Mesenchymal stem cell (in vitro differentiated cells and primary cell): ENCODE data around the gene PIP5K1B.

ENCODE experiments used
- DNase-seq: peaks from one replicate; pipeline ENCODE4 v3.0.0-alpha.2; 2013
- H2AFZ ChIP-seq: one replicate; pipeline ENCODE4 v1.6.1; 2013; ENCODE audit warnings: low read depth, mild to moderate bottlenecking, control low read depth, inconsistent platforms, low read length, moderate library complexity
- H2AK5ac ChIP-seq: 2 replicates; pipeline ENCODE4 v1.6.1; 2013; ENCODE audit warnings: low read length, moderate library complexity, mild to moderate bottlenecking, inconsistent platforms; ENCODE audit not compliant: severe bottlenecking
- H2BK120ac ChIP-seq: one replicate; pipeline ENCODE4 v1.6.1; 2013; ENCODE audit warnings: low read depth, mild to moderate bottlenecking, inconsistent platforms, low read length, moderate library complexity
- H2BK12ac ChIP-seq, 2 experiments: one replicate each; pipeline ENCODE4 v1.6.1; 2013; ENCODE audit warnings: inconsistent platforms in 2 of 2, low read length in 2 of 2, mild to moderate bottlenecking in 2 of 2, moderate library complexity in 2 of 2, control low read depth in 1 of 2
- H2BK15ac ChIP-seq: one replicate; pipeline ENCODE4 v1.6.1; 2013; ENCODE audit warnings: mild to moderate bottlenecking, low read depth, inconsistent platforms; ENCODE audit not compliant: poor library complexity, severe bottlenecking
- H2BK5ac ChIP-seq: 2 replicates; pipeline ENCODE4 v1.6.1; 2013; ENCODE audit warnings: low read depth, mild to moderate bottlenecking, low read length, control low read depth, inconsistent platforms; ENCODE audit not compliant: poor library complexity, severe bottlenecking
- H3K14ac ChIP-seq, 2 experiments: one replicate each; pipeline ENCODE4 v1.6.1; 2013; ENCODE audit warnings: inconsistent platforms in 2 of 2, low read length in 2 of 2, control low read depth in 1 of 2, mild to moderate bottlenecking in 1 of 2, moderate library complexity in 1 of 2
- H3K18ac ChIP-seq, 2 experiments: one replicate each; pipeline ENCODE4 v1.6.1; 2013; ENCODE audit warnings: inconsistent platforms in 2 of 2, low read length in 2 of 2, control low read depth in 1 of 2, low read depth in 1 of 2, mild to moderate bottlenecking in 1 of 2
- H3K23ac ChIP-seq, 2 experiments: one replicate each; pipeline ENCODE4 v1.6.1; 2013; ENCODE audit warnings: inconsistent platforms in 2 of 2, low read length in 2 of 2, mild to moderate bottlenecking in 2 of 2, moderate library complexity in 2 of 2, control low read depth in 1 of 2
- H3K27ac ChIP-seq: 2 replicates; pipeline ENCODE4 v1.5.1; 2013; ENCODE audit warnings: mild to moderate bottlenecking, moderate library complexity, low read length, control low read depth, inconsistent platforms; ENCODE audit not compliant: poor library complexity, severe bottlenecking
- H3K27me3 ChIP-seq, 2 experiments: 2 replicates each; pipeline versions ENCODE4 v1.6.1 to v1.7.0; 2013; ENCODE audit warnings: low read length in 2 of 2, mild to moderate bottlenecking in 2 of 2, moderate library complexity in 2 of 2, control low read depth in 1 of 2, inconsistent platforms in 1 of 2; ENCODE audit not compliant: control insufficient read depth in 1 of 2, insufficient read depth in 1 of 2
- H3K36me3 ChIP-seq, 2 experiments: 2 replicates each; pipeline versions ENCODE4 v1.6.1 to v1.7.0; 2013; ENCODE audit warnings: low read length in 2 of 2, control low read depth in 1 of 2, inconsistent platforms in 1 of 2, low read depth in 1 of 2, mild to moderate bottlenecking in 1 of 2; ENCODE audit not compliant: insufficient read depth in 2 of 2, control insufficient read depth in 1 of 2
- H3K4ac ChIP-seq, 2 experiments: one replicate each; pipeline ENCODE4 v1.6.1; 2013; ENCODE audit warnings: inconsistent platforms in 2 of 2, low read length in 2 of 2, mild to moderate bottlenecking in 2 of 2, moderate library complexity in 2 of 2, control low read depth in 1 of 2, low read depth in 1 of 2
- H3K4me1 ChIP-seq: 2 replicates; pipeline ENCODE4 v1.6.1; 2013; ENCODE audit warnings: low read depth, low read length, control low read depth; ENCODE audit not compliant: control insufficient read depth, insufficient read depth
- H3K4me2 ChIP-seq: 2 replicates; pipeline ENCODE4 v1.6.1; 2013; ENCODE audit warnings: low read length, mild to moderate bottlenecking, inconsistent platforms; ENCODE audit not compliant: poor library complexity, severe bottlenecking
- H3K4me3 ChIP-seq, 2 experiments: 2 replicates each; pipeline versions ENCODE4 v1.5.1 to v1.7.0; 2013; ENCODE audit warnings: low read length in 2 of 2, mild to moderate bottlenecking in 2 of 2, control low read depth in 1 of 2, low read depth in 1 of 2; ENCODE audit not compliant: insufficient read depth in 1 of 2
- H3K79me1 ChIP-seq: replicated peaks from 2 replicates; pipeline ENCODE4 v1.6.1; 2013; ENCODE audit warnings: mild to moderate bottlenecking, control low read depth, low read length, inconsistent platforms; ENCODE audit not compliant: poor library complexity, severe bottlenecking
- H3K9ac ChIP-seq: 2 replicates; pipeline ENCODE4 v1.7.0; 2013; ENCODE audit warnings: mild to moderate bottlenecking, low read length, moderate library complexity
- H3K9me3 ChIP-seq: 2 replicates; pipeline ENCODE4 v1.7.0; 2013; ENCODE audit warnings: mild to moderate bottlenecking, low read length; ENCODE audit not compliant: control insufficient read depth
- H4K8ac ChIP-seq: one replicate; pipeline ENCODE4 v1.6.1; 2013; ENCODE audit warnings: inconsistent platforms, mild to moderate bottlenecking, low read length, moderate library complexity
- H4K91ac ChIP-seq: one replicate; pipeline ENCODE4 v1.6.1; 2013; ENCODE audit warnings: mild to moderate bottlenecking, low read length, inconsistent platforms
- WGBS: methylation state at CpG from one replicate; pipeline ENCODE4 v1.1.7; 2013; ENCODE audit warnings: mixed read lengths; 5-methylcytosine and 5-hydroxymethylcytosine counted together

PIP5K1B gene

DNA sequence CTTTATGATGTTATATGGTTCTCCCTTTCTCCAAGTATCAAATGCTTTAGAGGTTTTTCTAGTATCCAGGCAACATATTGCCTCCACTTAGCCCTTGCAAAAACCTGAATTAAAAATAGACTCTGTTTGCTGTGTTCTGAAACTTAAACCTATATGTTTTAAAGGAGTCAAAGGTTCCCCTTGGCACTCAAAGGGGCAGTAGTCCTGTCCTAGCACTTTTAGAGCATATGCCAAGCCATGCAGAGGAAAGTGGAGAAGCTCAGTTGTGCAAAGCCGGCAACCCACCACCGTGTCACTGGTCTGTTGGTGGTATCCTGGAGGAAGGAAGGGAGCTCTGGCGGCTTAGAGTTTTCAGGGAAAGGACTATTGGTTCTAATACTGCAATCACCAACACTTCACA is 154.3 kb downstream of the PIP5K1B start:
- WGBS: 78% methylated on average over 1 of the region's 3 CpGs
- Histone ChIP-seq H2BK15ac (no peak overlapping the region), H3K4ac (no peak overlapping the region), H3K27ac (no peak overlapping the region), H3K18ac (no peak overlapping the region), H3K4me2 (no peak overlapping the region), H3K23ac (no peak overlapping the region), H2AK5ac (no peak overlapping the region), H3K4me3 (no peak overlapping the region), H3K27me3 (peaks cover 17 to 40% of the 10 kb centered on the region in 2 experiments), H2BK12ac (no peak overlapping the region), H3K79me1 (no peaks in the 10 kb centered on the region), H4K8ac (peak overlapping the region; percentile 41), H2AFZ (no peak overlapping the region), H3K9me3 (no peaks in the 10 kb centered on the region), H2BK5ac (no peak overlapping the region), H3K36me3 (no peaks in the 10 kb centered on the region), H4K91ac (no peak overlapping the region), H2BK120ac (no peak overlapping the region), H3K14ac (no peak overlapping the region), H3K9ac (no peak overlapping the region), H3K4me1 (no peaks in the 10 kb centered on the region)
- no peak for DNase-seq

DNA sequence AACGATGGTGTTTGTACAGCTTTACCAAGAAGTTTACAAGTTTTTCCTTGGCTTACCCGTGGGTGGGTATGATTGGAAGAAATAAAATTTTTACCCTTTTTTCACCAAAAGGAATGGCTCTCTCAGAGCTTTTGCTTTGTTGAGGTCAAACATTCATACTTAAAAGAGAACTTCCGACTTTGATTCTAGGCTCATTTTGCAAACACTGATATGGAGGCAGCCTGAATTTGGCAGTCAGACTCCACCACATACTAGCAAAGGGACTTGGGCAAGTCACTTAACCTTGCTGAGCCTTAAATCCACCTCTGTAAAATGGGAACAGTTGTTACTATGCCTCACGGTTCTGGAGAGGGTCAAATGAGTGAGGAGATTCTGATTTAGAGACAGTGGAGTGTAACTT is 155.4 kb downstream of the PIP5K1B start:
- peaks cover 17 to 40% of the 10 kb centered on the region in 2 experiments for H3K27me3 ChIP-seq
- no peaks in the 10 kb centered on the region for H3K36me3 ChIP-seq
- H3K9me3 ChIP-seq: no peaks in the 10 kb centered on the region
- no peaks in the 10 kb centered on the region for H3K79me1 ChIP-seq
- no peak overlapping the region for H2BK5ac ChIP-seq
- H4K8ac ChIP-seq: no peak overlapping the region
- H3K14ac ChIP-seq: no peak overlapping the region
- no peak for DNase-seq
- H3K23ac ChIP-seq: no peak overlapping the region
- 87% methylated on average over 3 of the region's 4 CpGs for WGBS
- no peak overlapping the region for H3K4me3 ChIP-seq
- no peak overlapping the region for H2AFZ ChIP-seq
- no peak overlapping the region for H3K4me2 ChIP-seq
- H3K4ac ChIP-seq: no peak overlapping the region
- H3K9ac ChIP-seq: no peak overlapping the region
- H2AK5ac ChIP-seq: no peak overlapping the region
- H2BK12ac ChIP-seq: no peak overlapping the region
- H2BK120ac ChIP-seq: no peak overlapping the region
- no peak overlapping the region for H3K18ac ChIP-seq
- H2BK15ac ChIP-seq: no peak overlapping the region
- H3K27ac ChIP-seq: no peak overlapping the region
- no peak overlapping the region for H4K91ac ChIP-seq
- H3K4me1 ChIP-seq: no peaks in the 10 kb centered on the region

- peak overlapping the region; percentile 7 for H4K91ac ChIP-seq
- no peaks in the 10 kb centered on the region for H3K9me3 ChIP-seq
- 90% methylated on average over 9 of the region's 9 CpGs for WGBS
- peaks cover 10 to 33% of the 10 kb centered on the region in 2 experiments for H3K27me3 ChIP-seq
- H2AK5ac ChIP-seq: no peak overlapping the region
- DNase-seq: no peak
- H2BK120ac ChIP-seq: no peak overlapping the region
- H3K36me3 ChIP-seq: no peaks in the 10 kb centered on the region
- H3K18ac ChIP-seq: no peak overlapping the region
- H3K4ac ChIP-seq: no peak overlapping the region
- H3K4me2 ChIP-seq: no peak overlapping the region
- H3K9ac ChIP-seq: no peak overlapping the region
- H3K27ac ChIP-seq: no peak overlapping the region
- peak overlapping the region; percentile 54 for H4K8ac ChIP-seq
- no peak overlapping the region for H3K4me3 ChIP-seq
- no peak overlapping the region for H3K14ac ChIP-seq
- H3K79me1 ChIP-seq: no peaks in the 10 kb centered on the region
- no peak overlapping the region for H2BK5ac ChIP-seq
- no peaks in the 10 kb centered on the region for H3K4me1 ChIP-seq
- no peak overlapping the region for H2AFZ ChIP-seq
- no peak overlapping the region for H2BK12ac ChIP-seq
- H3K23ac ChIP-seq: no peak overlapping the region
- no peak overlapping the region for H2BK15ac ChIP-seq
These were observed 156.4 kb downstream of the PIP5K1B start for GRCh38 chr9:68861436-68861835.

DNA sequence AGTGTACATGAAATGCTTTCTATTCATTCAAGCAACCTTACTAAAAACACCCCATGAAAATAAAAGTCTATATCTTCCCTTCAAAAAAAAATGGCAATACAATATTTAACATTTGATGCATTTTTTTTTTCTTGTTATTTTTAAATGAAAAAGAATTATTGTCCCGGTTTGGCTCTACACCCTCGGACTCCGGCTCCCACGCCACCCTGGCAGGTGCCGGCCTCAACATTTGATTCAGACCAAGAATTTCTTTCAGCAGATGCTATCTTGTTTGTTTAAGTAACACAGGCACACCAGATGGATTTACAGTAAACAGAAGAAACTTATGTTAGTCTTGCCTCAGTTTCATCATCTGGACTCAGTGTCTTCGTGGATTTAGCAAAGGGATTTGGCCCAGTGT is 162.0 kb downstream of the PIP5K1B start:
- Histone ChIP-seq H2AFZ (no peak overlapping the region), H3K4me3 (no peak overlapping the region), H3K27me3 (peaks cover 1 to 6% of the 10 kb centered on the region in 2 experiments), H4K8ac (no peak overlapping the region), H4K91ac (no peak overlapping the region), H2BK5ac (no peak overlapping the region), H2BK120ac (no peak overlapping the region), H3K4me2 (no peak overlapping the region), H3K9me3 (no peaks in the 10 kb centered on the region), H3K23ac (no peak overlapping the region), H3K18ac (no peak overlapping the region), H3K27ac (no peak overlapping the region), H3K79me1 (no peaks in the 10 kb centered on the region), H3K9ac (no peak overlapping the region), H3K4ac (no peak overlapping the region), H3K36me3 (no peaks in the 10 kb centered on the region), H3K4me1 (no peaks in the 10 kb centered on the region), H2AK5ac (no peak overlapping the region), H2BK12ac (no peak overlapping the region), H3K14ac (no peak overlapping the region), H2BK15ac (no peak overlapping the region)
- WGBS: 86% methylated on average over 6 of the region's 6 CpGs
- DNase-seq: no peak
